GM12891 (cell line): ENCODE data around the gene LMO1.

Experiments
- PAX5 ChIP-seq: IDR thresholded peaks from 2 replicates; pipeline ENCODE4 v1.6.1; 2011; ENCODE audit warnings: low read length, moderate library complexity, mild to moderate bottlenecking; ENCODE audit not compliant: insufficient read depth, severe bottlenecking
- POLR2A ChIP-seq: IDR thresholded peaks from 2 replicates; pipeline ENCODE4 v1.6.1; 2011; ENCODE audit warnings: low read depth, low read length, control low read depth
- POLR2AphosphoS5 ChIP-seq: IDR thresholded peaks from 2 replicates; pipeline ENCODE4 v1.6.1; 2011; ENCODE audit warnings: low read depth, low read length, control low read depth
- POU2F2 ChIP-seq: IDR thresholded peaks from 2 replicates; pipeline ENCODE4 v1.6.1; 2011; ENCODE audit warnings: low read depth, mild to moderate bottlenecking, control low read depth, low read length, moderate library complexity
- SPI1 ChIP-seq: IDR thresholded peaks from 2 replicates; pipeline ENCODE4 v1.6.1; 2011; ENCODE audit warnings: low read depth, low read length, control low read depth
- TAF1 ChIP-seq: IDR thresholded peaks from 2 replicates; pipeline ENCODE4 v1.6.1; 2011; ENCODE audit warnings: low read depth, low read length, control low read depth

- no peak for TF ChIP-seq POLR2A
- no peak for TF ChIP-seq POLR2AphosphoS5
- no peak for TF ChIP-seq TAF1
- no peak for TF ChIP-seq POU2F2
- no peak for TF ChIP-seq SPI1
- TF ChIP-seq PAX5, result no peak
Observed at GRCh38 chr11:8290081-8290810, 26.6 kb upstream of the LMO1 start.
